Activated CD4-positive, alpha-beta T cell treated with anti-CD3 and anti-CD28 coated beads, Interleukin-2, Interleukin-6, amounts not matched to agents 100 ng/mL and 50 ng/mL, durations not matched to agents 16 hours and 8 hours (primary cell): ENCODE data around the gene DSCAM.
"Not testable (repeated sequence)": the region's sequence is repeated elsewhere in the genome, so short reads cannot be mapped to it uniquely, and the experiment has no call there.

ENCODE experiments used
- DNase-seq: peaks from one replicate; pipeline ENCODE4 v3.0.0-alpha.2; 2020

The DSCAM gene

DNA sequence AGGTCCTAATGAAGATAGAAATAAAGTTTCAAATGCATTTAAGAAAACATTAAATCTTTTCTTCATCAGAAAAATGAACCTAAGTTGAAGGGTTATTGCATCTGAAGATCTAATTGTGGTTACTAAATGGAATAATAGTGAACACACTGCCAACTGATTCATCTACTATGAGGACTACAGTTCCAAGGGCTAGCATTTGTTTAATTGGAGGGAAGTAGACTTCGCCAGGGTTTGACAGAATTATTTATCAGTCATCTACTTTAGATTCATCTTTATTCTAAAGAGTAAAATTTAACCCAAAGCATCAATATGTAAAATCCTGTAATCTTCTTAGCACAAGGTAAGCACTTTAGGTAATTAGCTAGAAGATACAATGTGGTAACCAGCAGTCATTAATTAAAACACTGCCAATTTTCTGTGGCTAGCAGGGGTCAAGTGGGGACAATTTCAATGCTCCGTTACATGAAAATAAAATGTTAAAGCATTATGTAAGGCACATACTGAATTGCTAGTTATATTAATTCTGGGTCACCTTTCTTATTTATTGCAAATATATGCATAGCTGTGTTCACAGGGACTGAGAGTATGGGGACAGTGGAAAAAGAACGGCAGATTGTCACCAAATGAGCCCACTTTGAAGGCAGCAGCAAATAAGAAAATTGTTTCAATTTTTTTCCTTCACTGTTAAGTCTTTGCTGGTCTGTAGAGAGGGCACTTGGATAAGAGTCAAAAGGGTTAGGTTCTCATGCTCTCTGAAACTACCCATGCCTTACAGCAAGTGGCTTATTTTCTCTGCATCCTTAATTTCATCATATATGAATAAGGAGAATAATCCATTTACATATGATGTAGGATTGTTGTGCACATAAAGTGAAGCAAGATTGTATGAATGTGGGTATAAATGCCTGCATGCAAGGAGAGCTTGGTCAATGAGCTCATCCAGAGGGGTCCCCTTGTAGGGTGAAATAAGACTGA is 563.8 kb downstream of the DSCAM start:
- no peak for DNase-seq

DNA sequence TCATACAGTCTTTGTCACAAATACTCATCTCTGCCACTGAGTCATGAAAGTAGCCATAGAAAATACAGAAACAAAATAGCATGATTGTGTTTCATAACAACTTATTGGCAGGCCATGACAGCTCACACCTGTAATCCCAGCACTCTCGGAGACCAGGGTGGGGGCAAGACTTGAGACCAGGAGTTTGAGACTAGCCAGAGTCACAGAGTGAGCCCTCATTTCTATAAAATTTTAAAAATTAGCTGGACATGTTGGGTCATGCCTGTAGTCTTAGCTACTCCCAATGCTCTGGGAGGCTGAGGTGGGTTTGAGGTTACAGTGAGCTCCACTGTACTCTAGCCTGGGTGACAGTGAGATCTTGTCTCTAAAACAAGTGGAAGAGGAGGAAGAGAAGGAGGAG is 568.6 kb downstream of the DSCAM start:
- DNase-seq = no peak

DNA sequence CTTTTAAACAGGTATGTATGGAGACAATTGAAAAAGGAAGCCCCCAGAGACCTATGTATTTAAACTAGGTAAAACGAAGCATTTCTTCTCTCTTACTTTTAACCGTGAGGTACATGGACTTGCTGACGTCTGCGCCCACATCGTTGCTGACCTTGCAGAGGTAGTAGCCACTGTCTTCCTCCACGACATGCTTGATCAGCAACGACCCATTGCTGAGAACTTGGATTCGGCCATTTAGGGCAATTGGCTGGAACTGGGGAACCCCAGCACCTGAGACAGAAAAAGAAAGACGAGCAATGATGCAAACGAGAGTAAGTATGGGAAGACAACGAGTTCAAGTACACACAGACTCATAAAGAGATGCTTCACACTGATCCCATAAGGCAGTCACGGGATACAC is 571.0 kb downstream of the DSCAM start:
- DNase-seq = no peak

DNA sequence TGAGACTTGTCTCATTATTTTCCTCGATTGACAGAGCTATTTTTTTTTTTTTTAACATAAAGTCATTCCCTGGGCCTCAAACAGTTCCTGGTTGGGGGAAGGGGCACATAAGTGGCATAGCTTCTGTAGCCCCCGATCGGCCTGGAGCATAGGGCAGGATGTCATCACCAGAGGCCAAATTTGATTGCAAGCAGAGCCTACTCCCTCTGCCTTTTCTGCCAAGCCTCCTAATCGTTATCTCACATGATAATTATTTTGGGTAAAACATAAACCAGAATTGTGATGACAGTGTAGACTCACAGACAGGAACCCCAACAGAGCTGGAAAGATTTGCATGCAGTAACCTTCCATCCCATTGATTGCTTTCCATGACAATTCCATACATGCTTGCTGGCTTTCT is 574.9 kb downstream of the DSCAM start:
- DNase-seq = no peak

DNA sequence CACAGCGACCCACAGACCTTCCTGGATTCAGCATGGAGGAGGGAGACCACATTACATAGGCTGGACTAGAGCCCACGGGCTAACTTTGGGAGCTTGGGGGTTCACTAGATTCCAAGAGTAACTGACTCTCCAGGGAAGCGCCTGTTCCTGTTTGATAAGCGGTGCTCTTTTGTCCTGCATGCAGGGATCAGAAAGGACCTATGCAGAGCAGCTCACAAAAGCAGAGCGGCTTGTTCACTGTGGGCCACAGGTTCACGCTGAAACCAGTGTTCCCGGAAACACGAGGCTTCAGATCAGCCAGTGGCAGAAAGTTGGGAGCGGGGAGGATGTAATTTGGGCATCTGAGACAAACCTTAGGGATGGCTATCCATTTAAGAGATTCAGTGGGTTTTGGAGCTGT is 575.8 kb downstream of the DSCAM start:
- DNase-seq = no peak

DNA sequence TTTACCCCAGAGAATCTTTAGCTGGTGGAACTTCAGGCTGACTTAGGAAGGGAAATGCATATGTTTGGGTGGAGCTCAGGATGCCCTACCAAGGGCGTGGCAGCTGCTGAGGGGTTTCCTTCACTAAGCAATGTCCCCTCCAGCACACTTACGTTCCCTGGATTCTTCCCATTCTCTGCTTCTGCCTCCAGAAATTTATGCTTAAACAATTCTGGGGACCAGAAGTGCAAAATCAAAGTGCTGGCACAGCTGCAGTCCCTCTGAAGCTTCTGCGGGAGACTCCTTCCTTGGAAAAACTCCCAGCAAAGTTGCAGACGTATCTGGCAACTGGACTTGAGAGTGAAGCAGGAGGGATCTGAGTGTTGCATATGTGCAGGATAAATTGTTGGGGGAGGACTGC is 576.9 kb downstream of the DSCAM start:
- DNase-seq = no peak

DNA sequence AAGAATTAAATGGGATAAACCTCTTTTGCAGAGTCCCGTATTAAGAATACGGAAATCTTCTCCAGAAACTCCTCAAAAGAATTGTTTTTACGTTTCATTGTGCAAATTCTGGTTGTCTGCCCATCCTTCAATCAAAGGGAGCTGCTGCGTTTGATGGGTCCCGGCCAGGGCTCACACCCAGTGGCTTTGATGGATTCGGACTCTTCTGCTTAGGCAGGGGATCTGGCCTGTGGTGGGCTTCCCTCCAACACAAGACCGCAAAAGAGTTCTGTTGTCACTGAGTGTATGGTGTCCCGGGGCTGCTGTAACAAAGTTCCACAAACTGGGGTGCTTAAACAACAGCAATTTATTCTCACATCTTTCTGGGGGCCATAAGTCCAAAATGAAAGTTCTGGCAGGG is 577.7 kb downstream of the DSCAM start:
- DNase-seq = no peak

DNA sequence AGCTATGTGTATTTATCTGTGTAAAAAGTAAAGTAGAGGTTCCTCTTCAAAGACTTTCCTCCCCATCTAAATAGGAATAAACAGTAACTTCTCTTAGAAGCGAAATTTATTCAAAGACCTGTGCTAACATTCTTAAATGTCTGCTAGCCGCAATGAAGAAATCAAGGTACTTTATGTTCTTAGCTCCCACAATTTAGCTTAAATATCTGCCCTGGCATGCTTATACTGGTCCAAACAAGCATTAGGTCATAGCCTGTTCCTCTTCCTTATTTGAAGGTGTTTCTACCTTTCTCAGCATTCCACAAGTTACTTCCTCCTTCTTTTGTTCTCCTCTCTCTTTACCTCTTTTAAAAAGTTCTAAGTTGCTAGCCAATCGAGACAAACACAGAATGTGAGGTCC is 588.5 kb downstream of the DSCAM start:
- not testable (repeated sequence) for DNase-seq

DNA sequence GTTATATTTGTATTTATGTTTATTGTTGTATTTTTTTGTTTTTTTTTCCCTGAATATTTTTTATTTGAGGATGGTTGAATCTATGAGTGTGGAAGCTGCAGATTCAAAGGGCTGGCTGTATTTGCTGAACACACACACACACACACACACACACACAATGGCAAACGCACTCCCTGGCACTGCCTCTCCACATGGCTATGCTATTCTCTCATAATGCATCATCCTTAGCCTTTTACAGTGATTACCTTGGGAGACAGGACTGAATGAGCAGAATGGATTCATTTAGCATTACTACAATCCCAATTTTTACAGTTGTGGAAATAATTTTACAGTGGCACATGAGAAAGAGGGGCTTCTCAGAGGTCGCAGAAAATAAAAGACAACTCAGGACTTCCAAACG is 589.6 kb downstream of the DSCAM start:
- DNase-seq = no peak

DNA sequence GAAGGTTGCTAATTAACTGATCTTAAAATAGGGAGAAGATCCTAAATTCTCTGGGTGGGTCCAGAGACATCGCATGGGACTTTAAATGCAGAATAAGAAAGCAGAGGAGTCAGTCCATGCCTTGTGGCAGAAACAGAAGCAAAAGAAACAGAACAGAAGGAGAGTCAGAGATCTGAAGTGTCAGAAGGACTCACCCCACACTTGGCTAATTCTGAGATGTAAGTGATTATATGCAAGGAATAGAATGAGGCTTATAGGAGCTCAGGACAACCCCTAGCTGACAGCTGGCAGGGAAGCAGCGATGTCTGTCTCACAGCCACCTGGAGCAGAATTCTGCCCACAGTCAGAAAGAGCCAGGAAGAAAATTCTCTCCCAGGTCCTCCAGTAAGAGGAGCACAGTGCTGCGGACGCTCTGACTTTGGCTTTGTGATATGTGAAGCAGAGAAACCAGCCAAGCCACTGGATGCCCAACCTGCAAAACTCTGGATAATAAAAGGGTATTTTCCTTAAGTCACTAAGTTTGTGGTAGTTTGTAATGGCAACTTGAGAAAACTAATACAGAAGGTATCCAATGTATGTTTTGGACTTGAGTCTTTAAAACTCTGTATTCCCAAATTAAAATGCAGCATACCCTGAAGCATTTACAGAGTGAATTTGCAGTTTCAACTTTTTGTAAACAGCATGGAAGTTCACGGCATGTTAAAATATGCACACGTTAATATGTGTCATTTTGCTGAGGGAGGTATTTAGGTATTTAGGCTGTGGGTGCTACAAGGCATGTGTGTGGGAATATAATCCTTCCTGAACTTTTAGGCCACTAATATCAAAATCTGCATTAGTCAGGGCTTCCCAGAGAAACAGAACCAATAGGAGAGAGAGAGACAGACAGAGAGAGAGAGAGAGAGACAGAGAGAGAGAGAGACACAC is 591.2 kb downstream of the DSCAM start:
- no peak for DNase-seq

DNA sequence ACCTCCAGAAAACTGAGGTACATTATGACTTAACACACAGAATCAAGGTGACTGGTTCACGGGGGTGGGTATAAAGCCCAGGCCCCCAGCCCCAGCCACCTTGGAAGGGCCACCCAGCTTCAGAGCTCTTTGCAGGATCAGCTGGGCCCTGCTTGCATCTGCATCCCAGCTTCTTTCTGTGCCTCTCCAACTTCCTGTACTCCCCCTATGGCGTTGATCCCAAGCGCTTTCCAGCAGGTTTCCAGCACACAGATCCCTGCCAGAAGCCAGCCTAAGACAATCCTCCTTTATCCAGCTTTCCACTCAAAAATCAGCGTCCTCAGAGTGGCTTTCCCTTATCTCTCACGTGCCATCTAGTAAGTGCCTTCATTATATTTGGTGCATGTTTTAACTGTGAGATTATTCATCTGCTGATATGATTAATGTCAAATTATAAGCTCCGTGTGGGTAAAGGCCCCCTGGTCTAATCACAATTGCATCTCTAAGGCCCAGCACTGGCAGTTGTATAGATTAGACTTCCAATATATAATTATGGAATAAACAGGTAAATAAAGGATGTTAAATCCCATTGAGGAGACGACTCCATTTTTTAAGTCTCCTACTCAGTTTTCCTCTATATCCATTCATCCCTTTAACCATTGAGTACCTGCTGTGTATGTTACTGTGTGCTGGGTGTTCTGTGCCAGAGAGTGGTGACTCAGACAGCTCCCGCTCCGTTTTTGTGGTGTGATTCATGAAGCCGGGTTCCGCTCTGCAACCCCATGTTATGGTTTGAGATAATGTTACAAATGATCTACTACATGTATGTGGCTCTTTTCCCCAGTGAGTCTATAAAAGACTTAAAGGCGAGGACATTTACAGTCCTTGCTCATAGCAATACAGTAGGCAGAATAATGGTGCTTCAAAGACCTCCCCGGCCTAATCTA is 592.2 kb downstream of the DSCAM start:
- DNase-seq = no peak

DNA sequence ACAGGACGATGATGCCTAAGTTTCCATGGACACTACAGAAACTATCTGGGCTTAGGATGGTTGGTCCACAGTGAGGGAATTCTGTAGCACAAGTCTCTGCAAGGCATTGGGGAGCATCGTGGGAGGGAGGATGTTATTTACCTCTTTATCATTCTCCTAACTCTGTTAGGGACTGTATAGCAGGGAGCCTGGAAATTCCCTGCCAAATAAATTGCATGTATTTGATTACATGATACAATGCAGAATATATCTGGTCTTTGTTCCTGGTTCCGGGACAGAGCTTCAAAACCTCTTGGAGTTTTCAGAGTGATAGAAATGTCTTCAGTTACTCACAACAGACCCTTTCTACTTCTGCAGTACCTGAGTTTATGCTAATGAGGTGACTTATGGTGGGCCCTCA is 593.8 kb downstream of the DSCAM start:
- no peak for DNase-seq

DNA sequence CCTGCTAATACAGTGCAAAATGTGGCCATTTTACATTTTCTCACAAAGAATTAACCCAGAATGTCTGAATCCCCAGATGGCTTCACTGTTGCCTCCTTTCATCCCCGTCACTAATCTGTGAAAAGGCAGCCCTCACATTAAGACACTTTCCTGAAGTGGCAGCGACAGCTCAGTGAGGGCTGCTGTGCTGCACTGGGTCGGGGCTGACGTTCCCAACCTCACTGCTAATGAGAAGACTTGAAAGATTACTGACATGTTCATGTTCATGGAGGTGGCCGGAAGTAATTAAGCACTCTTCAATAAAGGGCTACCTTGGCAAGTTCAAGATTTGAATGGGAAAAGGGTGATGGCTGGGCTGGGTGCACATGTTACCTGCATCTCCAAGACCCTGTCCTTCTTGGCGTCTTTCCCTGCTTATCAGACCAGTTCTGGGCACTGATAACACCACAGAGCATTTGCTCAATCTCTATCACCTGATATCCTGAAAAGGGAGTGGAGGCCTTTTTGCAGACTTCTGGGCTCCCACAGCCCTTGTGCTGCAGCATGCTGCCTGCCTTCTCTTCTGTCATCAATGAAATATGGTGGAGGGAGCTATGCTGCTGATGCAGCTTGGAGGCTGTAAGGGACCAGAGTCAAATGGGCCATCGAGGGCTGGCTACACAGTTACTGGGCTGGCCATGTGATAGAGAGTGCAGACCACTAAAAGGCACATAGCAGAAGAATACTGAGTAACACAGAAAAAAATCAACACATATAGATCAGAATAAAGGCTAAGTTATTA is 596.3 kb downstream of the DSCAM start:
- DNase-seq = no peak

DNA sequence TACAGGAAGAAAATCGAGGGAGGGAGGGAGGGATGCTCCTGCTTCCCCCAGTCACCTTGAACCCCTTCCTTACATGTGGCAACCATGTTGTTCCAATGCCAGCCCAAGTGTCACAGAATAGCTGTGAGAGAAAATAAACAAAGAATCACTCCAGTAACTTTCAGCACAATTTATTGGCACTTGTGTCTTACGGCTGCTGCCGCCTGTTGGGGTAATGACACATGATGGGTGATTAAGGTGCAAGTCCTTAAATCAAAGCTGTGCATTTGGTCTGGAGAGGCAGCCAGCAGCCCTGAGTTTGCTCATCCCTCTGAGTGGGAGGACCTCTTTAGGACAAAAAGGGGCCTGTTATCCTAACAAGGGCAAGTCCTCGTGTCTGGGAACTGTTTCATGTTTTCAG is 602.0 kb downstream of the DSCAM start:
- DNase-seq = no peak

DNA sequence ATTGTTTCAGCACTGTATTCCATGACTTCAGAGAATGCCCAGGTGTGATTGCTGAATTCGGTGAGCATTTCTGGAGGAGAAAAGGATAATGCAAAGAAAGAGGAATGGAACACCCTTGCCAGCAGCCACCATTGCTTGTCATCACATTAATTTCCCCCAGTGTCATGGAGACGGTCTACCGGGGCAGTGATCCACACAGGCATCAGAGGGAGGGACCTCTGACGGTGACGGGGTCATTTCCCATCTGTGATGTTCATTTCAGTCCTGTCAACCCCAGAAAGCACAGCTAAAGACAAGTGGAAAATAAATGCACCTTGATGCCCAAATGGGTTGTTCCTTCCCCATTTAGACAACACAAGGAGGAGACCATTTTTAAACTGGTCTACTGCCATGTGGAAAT is 603.3 kb downstream of the DSCAM start:
- DNase-seq = no peak

DNA sequence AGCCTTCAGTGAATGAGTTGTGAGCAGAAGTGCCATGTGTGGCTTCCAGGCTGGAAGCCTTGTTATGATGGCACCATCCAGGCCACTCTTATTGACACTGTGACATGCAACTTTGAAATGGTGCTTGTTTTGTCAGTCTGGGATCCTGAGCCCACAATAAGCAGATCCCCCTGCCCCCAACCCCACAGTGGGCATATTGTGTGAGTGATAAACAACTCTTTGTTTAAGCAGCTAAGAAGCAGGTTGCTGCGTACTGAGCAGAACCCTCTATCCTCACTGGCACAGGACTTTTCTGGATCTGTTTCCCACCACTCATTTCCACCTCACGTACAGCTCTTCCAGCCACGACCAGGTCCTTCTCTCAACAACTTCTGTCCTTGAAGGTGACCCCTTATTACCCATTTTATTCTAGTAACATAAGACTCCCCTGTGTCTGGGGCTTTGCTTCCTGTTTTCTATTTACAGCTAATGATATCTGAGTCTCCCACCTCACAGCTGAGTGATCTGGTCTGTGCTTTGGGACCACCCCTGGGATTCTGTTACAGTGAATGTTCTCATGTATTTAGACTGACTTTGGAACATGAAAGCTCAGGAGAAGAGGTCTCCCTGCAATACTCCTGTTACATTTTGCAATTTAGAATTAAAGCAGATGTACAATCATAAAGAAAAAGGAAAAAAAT is 604.2 kb downstream of the DSCAM start:
- no peak for DNase-seq

DNA sequence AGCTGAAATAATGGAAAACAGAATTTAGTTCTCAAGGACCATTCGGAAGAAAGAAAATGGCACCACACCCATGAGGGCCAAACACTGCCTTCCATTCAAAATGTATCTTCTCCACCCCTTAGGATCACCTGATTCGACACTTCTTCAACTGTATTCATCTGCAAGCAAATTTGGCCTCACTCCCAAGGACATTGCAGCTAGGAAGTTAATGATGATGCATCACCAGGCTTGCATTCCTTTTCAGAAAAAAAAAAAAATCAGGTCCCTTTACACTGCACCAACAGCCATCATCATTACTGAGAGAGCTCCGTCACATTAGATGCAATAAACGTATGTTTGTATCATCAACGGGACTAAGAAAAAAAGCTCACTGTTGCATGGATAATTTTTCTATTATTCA is 611.4 kb downstream of the DSCAM start:
- DNase-seq = no peak

DNA sequence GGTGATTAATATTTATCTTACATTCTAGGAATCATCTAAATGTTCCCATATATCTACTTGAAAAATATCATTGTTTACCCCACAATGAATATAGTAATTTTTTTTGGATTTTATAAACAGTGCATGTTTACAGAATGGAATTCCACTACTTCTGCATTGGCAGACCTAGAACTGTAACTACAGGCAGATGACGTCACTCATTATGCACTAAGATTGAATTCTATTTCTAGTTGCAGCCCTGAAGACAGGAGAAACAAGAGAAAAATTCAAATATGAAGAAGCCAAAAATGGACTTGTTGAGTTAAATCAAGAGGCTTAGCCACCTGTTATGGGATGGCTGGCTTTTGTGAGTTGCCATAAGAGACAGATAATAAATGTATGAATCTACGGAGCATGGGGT is 615.0 kb downstream of the DSCAM start:
- no peak for DNase-seq

DNA sequence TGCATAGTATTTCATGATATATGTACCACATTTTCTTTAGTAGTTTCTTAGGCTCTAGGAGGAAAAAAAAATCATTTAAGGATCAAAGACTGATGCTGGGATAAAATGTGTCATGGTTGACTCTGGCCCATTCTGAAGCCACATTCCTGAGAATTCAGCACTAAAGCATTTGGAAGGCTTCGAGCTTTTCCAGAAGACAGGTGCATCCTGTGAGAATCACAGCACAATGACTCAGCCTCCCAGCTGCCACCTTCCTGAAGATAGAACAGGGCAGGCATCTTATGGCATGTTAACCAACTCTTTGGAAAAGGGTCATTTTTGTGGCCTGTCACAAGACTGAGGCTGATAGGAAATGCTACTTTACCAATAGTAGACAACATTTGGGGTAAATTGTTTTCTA is 619.9 kb downstream of the DSCAM start:
- DNase-seq = no peak

DNA sequence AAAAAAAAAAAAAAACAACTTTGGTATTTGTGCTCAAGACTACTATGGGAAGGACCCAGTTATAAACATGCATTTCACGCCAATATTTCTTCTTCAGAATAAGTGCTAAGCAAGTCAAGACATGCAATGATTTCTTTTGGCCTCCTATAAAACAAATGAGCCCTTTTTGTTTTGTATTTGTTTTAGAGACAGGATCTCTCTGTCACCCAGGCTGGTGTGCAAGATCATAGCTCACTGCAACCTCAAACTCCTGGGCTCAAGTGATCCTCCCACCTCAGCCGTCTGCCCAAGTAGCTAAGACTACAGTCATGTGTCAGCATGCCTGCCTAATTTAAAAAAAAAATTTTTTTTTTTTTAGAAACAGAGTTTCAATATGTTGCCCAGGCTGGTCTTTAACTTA is 631.0 kb downstream of the DSCAM start:
- no peak for DNase-seq

DNA sequence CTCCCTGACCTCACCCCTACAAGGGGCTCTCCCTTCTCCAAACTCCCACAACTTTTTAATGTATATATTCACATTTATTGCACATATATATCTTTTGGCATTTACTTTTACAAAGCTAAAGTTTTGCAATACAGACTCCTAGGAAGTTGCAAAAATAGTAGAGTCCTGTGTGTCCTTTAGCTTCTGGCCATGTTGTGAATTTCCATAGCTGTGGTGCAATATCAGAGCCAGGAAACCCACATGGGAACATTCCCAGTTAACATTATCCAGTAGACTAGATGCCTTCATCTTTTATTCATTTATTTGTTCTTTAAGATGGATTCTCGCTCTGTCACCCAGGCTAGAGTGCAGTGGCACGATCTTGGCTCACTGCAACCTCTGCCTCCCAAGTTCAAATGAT is 636.7 kb downstream of the DSCAM start:
- no peak for DNase-seq
